ENCODE data around the gene TADA1. TPM values are rescaled to one million over a fixed set of nuclear protein-coding genes. Genes with fewer than 3 reads are reported as not detected.
A peak's percentile ranks its signal among the peaks of the same experiment; 100 is the strongest.
"Not testable (repeated sequence)": the region's sequence is repeated elsewhere in the genome, so short reads cannot be mapped to it uniquely, and the experiment has no call there.

Gene TADA1
- total RNA-seq, 2 donors from 2014 or later: 10.5 to 11.1 TPM

GRCh38 chr1:166906647-166907046, 30.6 kb upstream of the TADA1 start:
- no peak overlapping the region for H3K27ac Mint-ChIP-seq
- peaks cover 3% of the 10 kb centered on the region for H3K4me1 Mint-ChIP-seq
- no peaks in the 10 kb centered on the region for H3K9me3 Mint-ChIP-seq
- peaks cover 5% of the 10 kb centered on the region for H3K27me3 Mint-ChIP-seq
- ATAC-seq (replicated peaks): no peak
- no peak overlapping the region for H3K4me3 Mint-ChIP-seq
- no peaks in the 10 kb centered on the region for H3K36me3 Mint-ChIP-seq (ENCODE audit: low read depth)

- no peaks in the 10 kb centered on the region for H3K36me3 Mint-ChIP-seq (ENCODE audit: low read depth)
- H3K27me3 Mint-ChIP-seq: peaks cover 5% of the 10 kb centered on the region
- no peaks in the 10 kb centered on the region for H3K9me3 Mint-ChIP-seq
- peak; percentile 89 for ATAC-seq (replicated peaks)
- H3K4me3 Mint-ChIP-seq: no peak overlapping the region
- H3K27ac Mint-ChIP-seq: peak overlapping the region; percentile 61
- peaks cover 3% of the 10 kb centered on the region for H3K4me1 Mint-ChIP-seq
These were observed 29.8 kb upstream of the TADA1 start for GRCh38 chr1:166905900-166906299.

DNA sequence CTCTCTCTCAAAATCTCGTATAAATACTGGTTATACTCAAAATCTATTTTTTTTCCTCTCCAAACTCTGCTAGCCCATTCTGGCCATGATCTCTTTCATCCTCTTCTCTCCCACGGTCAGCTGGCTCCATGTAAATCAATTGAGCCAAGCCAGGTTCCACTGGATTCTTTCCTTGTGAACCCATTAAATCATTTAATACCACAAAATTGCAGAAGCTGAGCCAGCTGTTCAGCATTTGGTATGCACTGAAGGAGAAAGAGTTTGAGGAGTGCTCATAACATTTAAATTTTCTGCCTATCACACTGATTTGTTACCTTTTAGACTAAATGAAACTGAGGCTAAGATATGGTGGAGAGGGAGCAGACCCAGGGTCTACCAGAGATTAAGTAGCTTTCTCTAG, 29.1 kb upstream of the TADA1 start:
- Mint-ChIP-seq H3K9me3 (no peaks in the 10 kb centered on the region), H3K4me3 (no peak overlapping the region)
- ATAC-seq (replicated peaks): no peak

DNA sequence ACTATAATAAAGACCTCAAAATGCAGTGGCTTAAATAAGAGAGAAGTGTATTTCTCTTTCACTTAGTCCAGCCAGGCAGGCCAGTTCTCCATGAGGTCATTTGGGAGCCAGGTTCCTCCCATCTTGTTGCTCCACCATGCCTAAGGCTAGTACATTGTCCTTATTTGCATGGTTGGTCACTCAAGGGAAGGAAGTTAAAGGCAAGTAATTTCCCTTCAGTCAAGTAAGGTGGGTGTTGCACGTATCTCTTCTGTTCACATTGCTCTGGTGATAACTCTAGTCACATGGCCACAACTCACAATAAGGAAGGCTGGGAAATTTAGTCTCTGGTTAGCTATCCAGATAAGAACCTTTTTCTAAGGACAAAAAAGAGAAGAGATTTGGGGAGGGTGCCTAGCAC, 27.2 kb upstream of the TADA1 start:
- Mint-ChIP-seq H3K27ac (no peak overlapping the region), H3K4me3 (no peak overlapping the region), H3K4me1 (peaks cover 3% of the 10 kb centered on the region), H3K9me3 (peaks cover 3% of the 10 kb centered on the region), H3K36me3 (ENCODE audit: low read depth) (no peaks in the 10 kb centered on the region), H3K27me3 (peaks cover 15% of the 10 kb centered on the region)
- no peak for ATAC-seq (replicated peaks)

More for the DNA sequence above, 29.1 kb upstream of the TADA1 start:
- Mint-ChIP-seq H3K27ac (peak overlapping the region; percentile 61), H3K36me3 (ENCODE audit: low read depth) (no peaks in the 10 kb centered on the region), H3K27me3 (peaks cover 8% of the 10 kb centered on the region), H3K4me1 (peaks cover 3% of the 10 kb centered on the region)

DNA sequence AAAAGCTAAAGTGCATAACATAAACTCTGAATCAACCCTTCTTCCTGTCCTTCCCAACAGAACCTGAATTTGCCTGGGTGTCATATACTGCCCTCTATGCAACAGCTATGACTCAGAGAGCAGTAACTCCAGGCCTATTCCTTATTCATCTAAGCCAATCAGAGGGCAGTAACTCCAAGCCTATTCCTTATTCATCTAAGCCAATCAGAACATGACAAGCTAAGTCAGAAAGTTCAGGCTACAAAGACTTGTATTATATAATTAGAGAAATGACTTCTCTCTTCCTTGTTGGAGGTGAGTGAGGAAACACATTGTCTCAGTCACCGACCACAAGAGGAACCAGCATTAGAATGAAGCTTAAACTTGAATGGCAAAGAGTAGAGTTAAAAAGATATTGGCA, 26.2 kb upstream of the TADA1 start:
- H3K27ac Mint-ChIP-seq: no peak overlapping the region
- ATAC-seq (replicated peaks): peak; percentile 9
- H3K27me3 Mint-ChIP-seq: peaks cover 19% of the 10 kb centered on the region
- peaks cover 3% of the 10 kb centered on the region for H3K4me1 Mint-ChIP-seq
- no peaks in the 10 kb centered on the region for H3K36me3 Mint-ChIP-seq (ENCODE audit: low read depth)
- H3K9me3 Mint-ChIP-seq: peaks cover 8% of the 10 kb centered on the region
- H3K4me3 Mint-ChIP-seq: no peak overlapping the region

DNA sequence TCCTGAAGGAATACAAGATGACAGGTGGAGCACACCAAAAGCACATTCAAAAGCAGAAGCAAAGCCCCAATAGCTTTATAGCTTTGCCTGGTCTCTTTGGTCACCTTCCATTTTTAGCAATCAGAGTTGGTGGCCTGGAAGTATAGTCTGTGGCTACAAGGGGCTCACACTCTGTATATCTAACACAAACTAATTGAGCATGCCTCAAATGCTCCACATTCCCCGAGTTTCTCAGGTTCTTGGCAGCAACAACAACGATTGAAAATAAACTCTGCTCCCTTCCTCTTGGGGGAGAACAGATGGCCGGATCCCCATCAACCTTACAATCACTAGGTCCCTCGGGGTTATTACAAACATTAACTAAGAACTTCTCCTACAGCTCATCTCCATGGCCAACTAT, 24.9 kb upstream of the TADA1 start:
- Mint-ChIP-seq H3K9me3 (peaks cover 13% of the 10 kb centered on the region), H3K27ac (no peak overlapping the region), H3K27me3 (peaks cover 27% of the 10 kb centered on the region), H3K36me3 (ENCODE audit: low read depth) (no peaks in the 10 kb centered on the region), H3K4me1 (no peaks in the 10 kb centered on the region), H3K4me3 (no peak overlapping the region)
- ATAC-seq (replicated peaks): no peak

GRCh38 chr1:166899769-166900168, 23.7 kb upstream of the TADA1 start:
- no peak overlapping the region for H3K4me3 Mint-ChIP-seq
- ATAC-seq (replicated peaks): no peak
- peaks cover 13% of the 10 kb centered on the region for H3K9me3 Mint-ChIP-seq
- peaks cover 32% of the 10 kb centered on the region for H3K27me3 Mint-ChIP-seq
- no peak overlapping the region for H3K27ac Mint-ChIP-seq
- no peaks in the 10 kb centered on the region for H3K4me1 Mint-ChIP-seq
- H3K36me3 Mint-ChIP-seq (ENCODE audit: low read depth): no peaks in the 10 kb centered on the region

DNA sequence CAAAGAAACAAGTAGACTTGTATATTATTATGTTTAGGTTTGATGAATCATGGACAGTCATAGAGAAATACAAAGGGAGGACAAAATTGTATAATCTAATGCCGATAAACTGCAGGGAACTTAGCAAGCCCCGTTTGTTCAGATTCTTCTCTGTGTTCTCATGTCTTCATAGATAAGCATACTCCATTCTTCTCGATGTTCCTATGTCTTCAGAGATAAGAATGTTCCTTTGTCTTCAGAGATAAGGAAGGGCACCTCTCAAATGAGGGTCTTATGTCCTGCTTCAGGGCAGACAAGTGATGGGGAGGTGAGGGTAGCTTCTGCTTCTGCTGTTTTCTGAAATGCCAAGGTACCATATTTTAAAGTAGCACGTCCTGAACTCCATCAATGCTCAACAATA, 19.7 kb upstream of the TADA1 start:
- H3K9me3 Mint-ChIP-seq: peaks cover 13% of the 10 kb centered on the region
- no peaks in the 10 kb centered on the region for H3K4me1 Mint-ChIP-seq
- H3K36me3 Mint-ChIP-seq (ENCODE audit: low read depth): no peaks in the 10 kb centered on the region
- H3K27me3 Mint-ChIP-seq: peaks cover 36% of the 10 kb centered on the region
- H3K4me3 Mint-ChIP-seq: no peak overlapping the region
- ATAC-seq (replicated peaks): no peak
- H3K27ac Mint-ChIP-seq: no peak overlapping the region

GRCh38 chr1:166889776-166890175, 13.7 kb upstream of the TADA1 start:
- Mint-ChIP-seq H3K27me3 (peaks cover 17% of the 10 kb centered on the region), H3K36me3 (ENCODE audit: low read depth) (no peaks in the 10 kb centered on the region), H3K4me3 (no peak overlapping the region), H3K4me1 (no peaks in the 10 kb centered on the region), H3K9me3 (no peaks in the 10 kb centered on the region), H3K27ac (no peak overlapping the region)
- no peak for ATAC-seq (replicated peaks)

GRCh38 chr1:166888373-166889111, 12.5 kb upstream of the TADA1 start:
- H3K9me3 Mint-ChIP-seq: no peaks in the 10 kb centered on the region
- H3K36me3 Mint-ChIP-seq (ENCODE audit: low read depth): no peaks in the 10 kb centered on the region
- H3K4me3 Mint-ChIP-seq: no peak overlapping the region
- peaks cover 15% of the 10 kb centered on the region for H3K27me3 Mint-ChIP-seq
- no peak for ATAC-seq (replicated peaks)
- no peaks in the 10 kb centered on the region for H3K4me1 Mint-ChIP-seq
- no peak overlapping the region for H3K27ac Mint-ChIP-seq

- H3K27me3 Mint-ChIP-seq: peaks cover 13% of the 10 kb centered on the region
These were observed 8.9 kb upstream of the TADA1 start for GRCh38 chr1:166884971-166885370.

GRCh38 chr1:166884040-166884642, 8.1 kb upstream of the TADA1 start:
- H3K4me3 Mint-ChIP-seq: peak overlapping the region; percentile 16
- no peaks in the 10 kb centered on the region for H3K36me3 Mint-ChIP-seq (ENCODE audit: low read depth)

More at GRCh38 chr1:166884971-166885370, 8.9 kb upstream of the TADA1 start:
- H3K36me3 Mint-ChIP-seq (ENCODE audit: low read depth): no peaks in the 10 kb centered on the region
- ATAC-seq (replicated peaks): peak; percentile 16
- no peak overlapping the region for H3K4me3 Mint-ChIP-seq
- H3K27ac Mint-ChIP-seq: no peak overlapping the region
- H3K9me3 Mint-ChIP-seq: no peaks in the 10 kb centered on the region
- H3K4me1 Mint-ChIP-seq: no peaks in the 10 kb centered on the region

GRCh38 chr1:166882893-166883292, 6.8 kb upstream of the TADA1 start:
- Mint-ChIP-seq H3K4me3 (no peak overlapping the region), H3K4me1 (no peaks in the 10 kb centered on the region), H3K27ac (no peak overlapping the region), H3K9me3 (no peaks in the 10 kb centered on the region), H3K36me3 (ENCODE audit: low read depth) (no peaks in the 10 kb centered on the region), H3K27me3 (peaks cover 13% of the 10 kb centered on the region)
- no peak for ATAC-seq (replicated peaks)

More at GRCh38 chr1:166884040-166884642, 8.1 kb upstream of the TADA1 start:
- Mint-ChIP-seq H3K4me1 (no peaks in the 10 kb centered on the region), H3K27me3 (peaks cover 13% of the 10 kb centered on the region), H3K9me3 (no peaks in the 10 kb centered on the region), H3K27ac (no peak overlapping the region)
- peak; percentile 57 for ATAC-seq (replicated peaks)

- H3K4me1 Mint-ChIP-seq: peaks cover 14% of the 10 kb centered on the region
- H3K36me3 Mint-ChIP-seq (ENCODE audit: low read depth): peaks cover 12% of the 10 kb centered on the region
- not testable (repeated sequence) for ATAC-seq (replicated peaks); H3K27me3 Mint-ChIP-seq; H3K27ac Mint-ChIP-seq; H3K9me3 Mint-ChIP-seq; H3K4me3 Mint-ChIP-seq
These were observed 2.3 kb upstream of the TADA1 start for GRCh38 chr1:166878173-166878917.

- ATAC-seq (replicated peaks): peak; percentile 0
- H3K4me1 Mint-ChIP-seq: peaks cover 19% of the 10 kb centered on the region
- peak overlapping the region; percentile 89 for H3K27ac Mint-ChIP-seq
- H3K9me3 Mint-ChIP-seq: no peaks in the 10 kb centered on the region
- peak overlapping the region; percentile 85 for H3K4me3 Mint-ChIP-seq
- H3K36me3 Mint-ChIP-seq (ENCODE audit: low read depth): peaks cover 14% of the 10 kb centered on the region
- no peaks in the 10 kb centered on the region for H3K27me3 Mint-ChIP-seq
These were observed 425 bp upstream of the TADA1 start for GRCh38 chr1:166876540-166876838.

Measured in activated T-helper 17 cell treated with anti-CD3 and anti-CD28 coated beads, Interleukin-2, amount 50 U/mL, for 72 hours (primary cell).